ENCODE data around the gene PLAAT4. TPM values are rescaled to one million over a fixed set of nuclear protein-coding genes. Genes with fewer than 3 reads are reported as not detected.
A peak's percentile ranks its signal among the peaks of the same experiment; 100 is the strongest.
"Not testable (repeated sequence)": the region's sequence is repeated elsewhere in the genome, so short reads cannot be mapped to it uniquely, and the experiment has no call there.

Gene PLAAT4
- total RNA-seq, 2 donors from 2014 or later = 43.9 to 51.4 TPM

DNA sequence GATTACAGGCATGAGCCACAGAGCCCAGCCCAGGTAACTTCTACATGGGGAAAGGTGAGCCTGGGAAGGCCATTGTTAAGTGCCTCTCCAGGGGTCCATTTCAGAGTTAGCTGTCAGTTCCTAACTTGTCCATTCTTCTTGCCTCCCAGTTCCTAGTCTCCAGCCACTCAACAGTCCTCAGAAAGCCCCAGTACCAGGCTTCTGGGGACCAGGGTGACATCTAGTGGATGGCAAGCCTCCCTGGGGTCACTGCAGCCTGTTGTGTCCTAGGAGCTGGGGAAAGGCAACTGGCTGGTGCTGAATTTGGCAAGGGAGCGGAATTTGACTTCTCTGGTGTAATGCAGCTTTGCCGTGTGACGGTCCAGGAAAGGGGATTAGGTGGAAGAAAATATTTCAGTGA, 28.6 kb upstream of the PLAAT4 start:
- ATAC-seq (peak; percentile 71), DNase-seq (peak in 1 of 2 donors; percentile 31)
- intact Hi-C loops (cut with DNase I, micrococcal nuclease) = no loop called here

- ATAC-seq (no peak), DNase-seq (no peak)
- intact Hi-C loops (cut with DNase I, micrococcal nuclease) = no loop called here
These were observed 27.9 kb upstream of the PLAAT4 start for GRCh38 chr11:63508745-63509144.

DNA sequence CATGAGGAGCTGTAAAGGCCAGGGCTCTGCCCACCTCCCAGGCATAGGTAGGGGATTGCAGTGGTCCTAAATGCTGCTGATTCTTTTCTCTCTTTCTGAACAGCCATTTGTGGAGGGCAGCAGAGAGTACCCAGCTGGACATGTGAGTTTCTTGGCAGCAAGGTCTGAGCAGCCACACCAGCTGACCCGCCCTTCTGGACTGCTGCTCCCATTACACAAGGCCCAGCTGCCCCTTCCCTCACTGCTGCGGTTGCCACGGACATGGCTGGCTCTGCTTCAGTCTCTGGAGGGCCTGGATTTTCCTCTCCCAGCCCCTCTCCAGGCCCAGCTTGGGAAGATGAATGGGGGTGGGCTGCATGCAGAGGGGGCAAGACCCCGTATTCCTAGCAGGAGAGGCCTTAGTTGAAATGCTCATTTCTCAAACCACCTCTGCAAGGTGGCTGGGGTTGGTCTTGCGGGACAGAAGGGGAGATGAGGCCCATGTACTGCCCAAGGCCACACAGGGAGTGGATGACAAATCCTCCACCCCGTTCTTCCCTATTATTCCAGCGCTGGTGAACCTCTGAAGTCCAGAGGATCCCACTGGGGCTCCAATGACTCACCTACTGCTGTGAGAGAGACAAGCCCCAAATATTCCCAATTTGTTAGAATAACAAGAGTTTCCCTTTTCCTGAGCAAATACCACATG, 26.1 kb upstream of the PLAAT4 start:
- no peak for DNase-seq
- intact Hi-C loops (cut with DNase I, micrococcal nuclease) = no loop called here
- no peak for ATAC-seq

DNA sequence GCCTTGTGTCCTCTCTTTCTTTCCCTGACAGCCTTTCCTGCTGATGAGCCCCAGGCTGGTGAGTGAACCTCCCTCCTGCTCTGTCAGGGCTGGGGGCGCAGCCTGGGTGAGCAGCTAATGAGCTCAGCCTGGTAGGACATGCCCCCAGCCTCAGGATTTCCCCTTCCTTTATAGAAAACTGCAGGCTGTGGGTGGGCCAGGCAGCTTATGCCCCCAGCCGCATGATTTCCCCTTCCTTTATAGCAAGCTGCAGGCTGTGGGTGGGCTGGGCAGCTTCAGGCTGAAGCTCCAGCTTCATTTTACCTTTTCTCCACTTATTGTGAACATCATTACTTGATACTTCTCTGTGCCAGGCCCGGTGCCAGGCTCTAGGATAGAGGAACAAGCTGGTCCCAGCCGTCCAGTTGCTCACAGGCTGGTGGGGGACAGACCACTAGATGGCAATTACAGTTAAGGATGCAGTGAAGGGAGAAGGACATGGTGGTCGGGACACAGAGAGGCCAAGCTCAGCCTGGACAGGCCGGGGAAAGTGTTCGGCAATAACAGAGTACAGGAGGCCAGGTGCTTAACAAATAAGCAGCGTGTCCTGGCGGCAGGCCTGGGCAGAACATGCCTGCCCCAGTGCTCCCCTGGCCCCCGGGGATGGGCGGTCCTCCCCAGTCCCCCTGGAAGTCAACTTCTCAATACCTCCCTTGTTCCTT, 25.4 kb upstream of the PLAAT4 start:
- no peak for DNase-seq
- no peak for ATAC-seq

GRCh38 chr11:63512816-63513215, 23.8 kb upstream of the PLAAT4 start:
- DNase-seq (no peak), ATAC-seq (no peak)
- intact Hi-C loops (cut with DNase I, micrococcal nuclease) = no loop called here

More for the DNA sequence above, 25.4 kb upstream of the PLAAT4 start:
- intact Hi-C loops (cut with DNase I, micrococcal nuclease) = no loop called here

- intact Hi-C loops (cut with DNase I, micrococcal nuclease) = no loop called here
- ATAC-seq (no peak), DNase-seq (no peak)
These were observed 20.5 kb upstream of the PLAAT4 start for GRCh38 chr11:63516109-63516508.

GRCh38 chr11:63517156-63517555, 19.5 kb upstream of the PLAAT4 start:
- DNase-seq = no peak
- intact Hi-C loops (cut with DNase I, micrococcal nuclease) = no loop called here
- no peak for ATAC-seq

GRCh38 chr11:63518548-63518947, 18.1 kb upstream of the PLAAT4 start:
- ATAC-seq (no peak), DNase-seq (no peak)
- intact Hi-C loops (cut with DNase I, micrococcal nuclease) = no loop called here

- ATAC-seq (no peak), DNase-seq (no peak)
- intact Hi-C loops (cut with DNase I, micrococcal nuclease) = no loop called here
These were observed 15.9 kb upstream of the PLAAT4 start for GRCh38 chr11:63520606-63521170.

DNA sequence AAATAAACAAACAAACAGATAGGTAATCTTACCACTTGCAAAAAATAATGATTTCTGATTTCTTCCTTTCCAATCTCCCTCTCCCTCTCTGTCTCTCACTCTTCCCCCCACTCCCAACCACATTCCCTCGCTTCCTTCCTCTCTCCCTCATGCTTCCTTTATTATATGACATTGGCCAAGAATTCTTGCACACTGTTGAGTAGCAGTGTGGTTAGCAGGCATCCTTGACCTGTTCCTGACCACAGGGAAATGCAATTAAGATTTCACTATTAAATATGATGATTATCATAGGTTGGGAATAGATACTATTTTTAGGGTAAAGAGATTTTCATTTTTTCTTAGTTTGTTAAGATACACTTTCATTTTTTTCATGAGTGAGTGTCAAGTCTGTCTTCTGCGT, 14.7 kb upstream of the PLAAT4 start:
- ATAC-seq (no peak), DNase-seq (no peak)
- intact Hi-C loops (cut with DNase I, micrococcal nuclease) = no loop called here

DNA sequence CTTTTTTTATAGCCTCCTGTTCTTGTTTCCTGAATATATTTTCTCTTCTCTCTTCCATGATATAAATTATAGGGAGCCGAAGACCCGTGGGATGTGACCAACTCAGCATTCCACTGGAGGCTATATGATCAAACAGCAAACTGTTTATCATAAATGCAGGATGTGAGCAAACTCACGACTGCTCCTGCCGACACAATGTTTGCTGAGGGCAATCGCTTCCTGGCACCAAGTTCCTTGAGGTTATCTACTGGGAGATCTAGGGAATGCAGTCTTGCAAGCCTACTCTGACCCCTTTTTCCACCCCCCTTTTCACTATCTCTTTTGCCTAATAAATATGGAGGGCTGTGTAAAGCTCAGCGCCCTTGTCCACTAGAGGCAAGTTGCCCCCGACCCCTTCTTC, 13.5 kb upstream of the PLAAT4 start:
- intact Hi-C loops (cut with DNase I, micrococcal nuclease) = no loop called here
- ATAC-seq (peak; percentile 31), DNase-seq (no peak)

- ATAC-seq (no peak), DNase-seq (no peak)
- intact Hi-C loops (cut with DNase I, micrococcal nuclease) = no loop called here
These were observed 8.9 kb upstream of the PLAAT4 start for GRCh38 chr11:63527667-63528066.

GRCh38 chr11:63528156-63528555, 8.5 kb upstream of the PLAAT4 start:
- intact Hi-C loops (cut with DNase I, micrococcal nuclease); ATAC-seq; DNase-seq: not testable (repeated sequence)

DNA sequence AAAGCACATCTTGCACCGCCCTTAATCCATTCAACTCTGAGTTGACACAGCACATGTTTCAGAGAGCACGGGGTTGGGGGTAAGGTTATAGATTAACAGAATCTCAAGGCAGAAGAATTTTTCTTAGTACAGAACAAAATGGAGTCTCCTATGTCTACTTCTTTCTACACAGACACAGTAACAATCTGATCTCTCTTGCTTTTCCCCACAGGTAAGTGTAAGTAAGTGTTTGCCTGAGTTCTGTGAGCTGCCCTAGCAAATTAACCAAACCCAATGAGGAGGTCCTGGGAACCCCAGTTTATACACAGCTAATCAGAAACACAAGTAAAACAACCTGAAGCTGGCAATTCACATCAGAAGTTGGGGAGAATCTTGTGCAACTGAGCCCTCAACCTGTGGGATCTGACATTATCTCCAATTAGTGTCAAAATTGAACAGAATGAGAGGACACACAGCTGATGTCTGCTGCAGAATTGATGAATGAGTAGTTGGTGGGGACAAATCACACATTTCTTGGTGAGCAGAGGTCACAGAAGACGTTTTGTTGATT, 7.8 kb upstream of the PLAAT4 start:
- ATAC-seq; intact Hi-C loops (cut with DNase I, micrococcal nuclease); DNase-seq: not testable (repeated sequence)

GRCh38 chr11:63529373-63529772, 7.2 kb upstream of the PLAAT4 start:
- ATAC-seq; intact Hi-C loops (cut with DNase I, micrococcal nuclease); DNase-seq: not testable (repeated sequence)

- ATAC-seq (no peak), DNase-seq (no peak)
- intact Hi-C loops (cut with DNase I, micrococcal nuclease) = no loop called here
These were observed 6.6 kb upstream of the PLAAT4 start for GRCh38 chr11:63530021-63530420.

DNA sequence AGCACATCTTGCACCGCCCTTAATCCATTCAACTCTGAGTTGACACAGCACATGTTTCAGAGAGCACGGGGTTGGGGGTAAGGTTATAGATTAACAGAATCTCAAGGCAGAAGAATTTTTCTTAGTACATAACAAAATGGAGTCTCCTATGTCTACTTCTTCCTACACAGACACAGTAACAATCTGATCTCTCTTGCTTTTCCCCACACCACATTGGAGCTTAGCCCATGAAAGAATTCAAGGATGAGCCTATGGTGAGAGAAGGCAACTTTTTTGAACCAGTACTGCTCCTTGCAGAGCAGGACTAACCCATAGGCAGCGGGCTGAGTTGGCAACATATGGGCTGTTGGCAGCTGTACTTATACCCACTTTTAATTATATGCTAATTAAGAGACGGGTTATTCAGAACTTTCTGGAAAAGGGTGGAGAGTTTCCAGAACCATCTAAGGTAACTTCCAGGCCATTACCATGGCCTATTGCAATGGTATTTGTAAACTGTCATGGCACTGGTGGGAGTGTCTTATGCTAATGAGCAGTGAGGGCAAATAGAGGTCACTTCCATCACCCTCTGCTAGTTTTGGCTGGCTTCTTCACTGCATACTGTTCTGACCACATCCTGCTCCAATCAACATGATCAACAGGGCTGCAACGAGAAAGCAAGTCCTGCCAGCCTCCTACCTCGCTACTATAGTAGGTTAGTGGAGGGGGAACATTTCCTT, 5.4 kb upstream of the PLAAT4 start:
- DNase-seq; intact Hi-C loops (cut with DNase I, micrococcal nuclease): not testable (repeated sequence)
- peak; percentile 30 for ATAC-seq

- DNase-seq = no peak
- no peak for ATAC-seq
- intact Hi-C loops (cut with DNase I, micrococcal nuclease) = no loop called here
These were observed 4.5 kb upstream of the PLAAT4 start for GRCh38 chr11:63532117-63532516.

GRCh38 chr11:63532799-63533475, 3.7 kb upstream of the PLAAT4 start:
- DNase-seq (no peak), ATAC-seq (no peak)
- intact Hi-C loops (cut with DNase I, micrococcal nuclease) = no loop called here

Data from left colon (tissue), 2 donors.